ENCODE measurements around the gene NDUFB5. TPM values are rescaled to one million over a fixed set of nuclear protein-coding genes. Genes with fewer than 3 reads are reported as not detected.

Gene NDUFB5
- total and polyA plus RNA-seq, 10 of the 15 experiments (the other 5 are each of a cell fraction or from before 2014, with no cell fraction given), result 82.0 to 320 (median 126) TPM

DNA sequence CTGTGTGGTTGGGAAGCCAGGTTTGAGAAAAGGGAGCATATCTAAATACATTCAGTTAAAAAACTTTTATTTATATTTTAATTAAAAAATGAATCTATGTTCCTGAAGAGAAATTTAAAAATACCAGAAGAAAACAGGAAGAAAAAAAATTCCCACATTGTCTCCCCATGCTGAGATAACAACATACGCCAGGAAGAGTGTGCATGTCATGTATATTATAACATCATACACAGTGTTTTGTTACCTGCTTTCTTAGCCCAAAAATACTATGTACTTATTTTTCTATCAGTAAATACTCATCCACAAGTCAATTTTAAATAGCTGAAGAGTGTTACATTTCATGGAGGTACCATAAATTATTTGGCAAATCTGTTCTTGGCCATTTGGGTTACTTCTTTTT, 66.7 kb downstream of the NDUFB5 start (continued):
- TF ChIP-seq, protein P1, sequence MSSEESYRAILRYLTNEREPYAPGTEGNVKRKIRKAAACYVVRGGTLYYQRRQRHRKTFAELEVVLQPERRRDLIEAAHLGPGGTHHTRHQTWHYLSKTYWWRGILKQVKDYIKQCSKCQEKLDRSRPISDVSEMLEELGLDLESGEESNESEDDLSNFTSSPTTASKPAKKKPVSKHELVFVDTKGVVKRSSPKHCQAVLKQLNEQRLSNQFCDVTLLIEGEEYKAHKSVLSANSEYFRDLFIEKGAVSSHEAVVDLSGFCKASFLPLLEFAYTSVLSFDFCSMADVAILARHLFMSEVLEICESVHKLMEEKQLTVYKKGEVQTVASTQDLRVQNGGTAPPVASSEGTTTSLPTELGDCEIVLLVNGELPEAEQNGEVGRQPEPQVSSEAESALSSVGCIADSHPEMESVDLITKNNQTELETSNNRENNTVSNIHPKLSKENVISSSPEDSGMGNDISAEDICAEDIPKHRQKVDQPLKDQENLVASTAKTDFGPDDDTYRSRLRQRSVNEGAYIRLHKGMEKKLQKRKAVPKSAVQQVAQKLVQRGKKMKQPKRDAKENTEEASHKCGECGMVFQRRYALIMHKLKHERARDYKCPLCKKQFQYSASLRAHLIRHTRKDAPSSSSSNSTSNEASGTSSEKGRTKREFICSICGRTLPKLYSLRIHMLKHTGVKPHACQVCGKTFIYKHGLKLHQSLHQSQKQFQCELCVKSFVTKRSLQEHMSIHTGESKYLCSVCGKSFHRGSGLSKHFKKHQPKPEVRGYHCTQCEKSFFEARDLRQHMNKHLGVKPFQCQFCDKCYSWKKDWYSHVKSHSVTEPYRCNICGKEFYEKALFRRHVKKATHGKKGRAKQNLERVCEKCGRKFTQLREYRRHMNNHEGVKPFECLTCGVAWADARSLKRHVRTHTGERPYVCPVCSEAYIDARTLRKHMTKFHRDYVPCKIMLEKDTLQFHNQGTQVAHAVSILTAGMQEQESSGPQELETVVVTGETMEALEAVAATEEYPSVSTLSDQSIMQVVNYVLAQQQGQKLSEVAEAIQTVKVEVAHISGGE (CRISPR knock-in tag; IDR thresholded peaks at IDR 0.05), result no peak

DNA sequence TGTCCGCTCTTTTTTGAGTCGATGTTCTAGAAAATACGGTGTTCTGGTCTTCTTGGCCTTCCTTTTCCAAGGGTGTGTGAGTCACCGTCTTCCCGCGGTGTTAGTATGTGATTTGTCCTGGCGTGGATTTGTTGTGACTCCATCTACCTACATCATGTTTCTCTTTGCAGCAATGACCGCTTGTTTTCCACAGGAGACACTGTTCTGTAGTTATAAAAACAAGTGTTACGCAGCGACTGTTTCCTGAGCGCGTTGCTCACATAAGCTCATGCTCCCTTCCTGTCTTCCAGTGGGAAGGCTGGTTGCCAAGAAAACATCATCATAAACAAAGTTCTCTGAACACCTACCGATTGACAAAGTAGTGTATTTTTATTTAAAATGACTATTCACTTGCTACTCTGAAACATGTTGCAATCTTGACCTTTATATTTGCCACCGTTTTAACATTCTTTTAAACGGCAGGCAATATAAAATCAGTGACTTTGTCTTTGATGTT, 67.2 kb downstream of the NDUFB5 start:
- ATAC-seq (no peak), DNase-seq (ENCODE audit: low read depth, low spot score) (no peak), FAIRE-seq (no peak)
- Histone ChIP-seq H3K9me3 (replicated peaks; ENCODE audit: control insufficient read depth, insufficient read depth, low read length) (no peaks in the 10 kb centered on the region), H3K36me3 (ENCODE audit: control insufficient read depth in 2 of 2, insufficient read depth in 2 of 2, low read length in 1 of 2) (no peaks in the 10 kb centered on the region; a peak in 1 of 4 replicates), H2AFZ (ENCODE audit: control insufficient read depth, low read depth, low read length) (no peak overlapping the region), H3K27me3 (replicated peaks in 1 of 2; ENCODE audit: control insufficient read depth in 2 of 2, insufficient read depth in 2 of 2, low read length in 1 of 2) (no peaks in the 10 kb centered on the region), H4K20me1 (ENCODE audit: control insufficient read depth, insufficient read depth) (no peaks in the 10 kb centered on the region), H3K4me2 (ENCODE audit: control insufficient read depth, insufficient read depth) (no peak overlapping the region), H3K9ac (ENCODE audit: control insufficient read depth, insufficient read depth, low read length) (no peak overlapping the region), H3K4me1 (ENCODE audit: control insufficient read depth, insufficient read depth, low read length) (no peaks in the 10 kb centered on the region), H3K27ac (ENCODE audit: control insufficient read depth, insufficient read depth) (no peak overlapping the region), H3K4me3 (no peak overlapping the region), H3K79me2 (ENCODE audit: control insufficient read depth, insufficient read depth, low read length) (peaks cover 1% of the 10 kb centered on the region)
- in situ Hi-C loops (cut with MboI), result no loop called here
- ChIA-PET CTCF (interaction anchor here (0.9 to 1.6 kb wide), 2 partner anchors 22 to 23 kb away, joined by 3 to 4 read pairs; no protein-coding TSS in a partner anchor), RAD21 (ENCODE audit: unreplicated experiment) (no interaction called here), POLR2A (no interaction called here), SMC1A (ENCODE audit: uncharacterized antibody, unreplicated experiment) (interaction anchor here (1.3 to 1.6 kb wide), 2 partner anchors 9 to 13 kb away, joined by 4 to 5 read pairs; no protein-coding TSS in a partner anchor)
- BruUV-seq (replicated peaks), result no TSS peak
- 97% methylated on average over 15 of the region's 15 CpGs for WGBS (ENCODE audit: insufficient coverage, insufficient replicate concordance, low lambda C conversion rate, missing lambda C conversion rate)
- intact Hi-C loops (cut with micrococcal nuclease; ENCODE audit: unreplicated experiment), result no loop called here
- TF ChIP-seq NRF1 (conservative IDR thresholded peaks at IDR 0.05; ENCODE audit: low read depth, low read length), result no peak
- TF ChIP-seq FOS (IDR thresholded peaks at IDR 0.05; ENCODE audit: borderline replicate concordance, extremely low read depth, insufficient read length), result no peak
- TF ChIP-seq MTA3 (IDR thresholded peaks at IDR 0.05; ENCODE audit: borderline replicate concordance, low read length), result no peak
- TF ChIP-seq, protein P2, sequence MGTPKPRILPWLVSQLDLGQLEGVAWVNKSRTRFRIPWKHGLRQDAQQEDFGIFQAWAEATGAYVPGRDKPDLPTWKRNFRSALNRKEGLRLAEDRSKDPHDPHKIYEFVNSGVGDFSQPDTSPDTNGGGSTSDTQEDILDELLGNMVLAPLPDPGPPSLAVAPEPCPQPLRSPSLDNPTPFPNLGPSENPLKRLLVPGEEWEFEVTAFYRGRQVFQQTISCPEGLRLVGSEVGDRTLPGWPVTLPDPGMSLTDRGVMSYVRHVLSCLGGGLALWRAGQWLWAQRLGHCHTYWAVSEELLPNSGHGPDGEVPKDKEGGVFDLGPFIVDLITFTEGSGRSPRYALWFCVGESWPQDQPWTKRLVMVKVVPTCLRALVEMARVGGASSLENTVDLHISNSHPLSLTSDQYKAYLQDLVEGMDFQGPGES (IDR thresholded peaks at IDR 0.05), result no peak
- TF ChIP-seq, protein P3, sequence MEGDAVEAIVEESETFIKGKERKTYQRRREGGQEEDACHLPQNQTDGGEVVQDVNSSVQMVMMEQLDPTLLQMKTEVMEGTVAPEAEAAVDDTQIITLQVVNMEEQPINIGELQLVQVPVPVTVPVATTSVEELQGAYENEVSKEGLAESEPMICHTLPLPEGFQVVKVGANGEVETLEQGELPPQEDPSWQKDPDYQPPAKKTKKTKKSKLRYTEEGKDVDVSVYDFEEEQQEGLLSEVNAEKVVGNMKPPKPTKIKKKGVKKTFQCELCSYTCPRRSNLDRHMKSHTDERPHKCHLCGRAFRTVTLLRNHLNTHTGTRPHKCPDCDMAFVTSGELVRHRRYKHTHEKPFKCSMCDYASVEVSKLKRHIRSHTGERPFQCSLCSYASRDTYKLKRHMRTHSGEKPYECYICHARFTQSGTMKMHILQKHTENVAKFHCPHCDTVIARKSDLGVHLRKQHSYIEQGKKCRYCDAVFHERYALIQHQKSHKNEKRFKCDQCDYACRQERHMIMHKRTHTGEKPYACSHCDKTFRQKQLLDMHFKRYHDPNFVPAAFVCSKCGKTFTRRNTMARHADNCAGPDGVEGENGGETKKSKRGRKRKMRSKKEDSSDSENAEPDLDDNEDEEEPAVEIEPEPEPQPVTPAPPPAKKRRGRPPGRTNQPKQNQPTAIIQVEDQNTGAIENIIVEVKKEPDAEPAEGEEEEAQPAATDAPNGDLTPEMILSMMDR (IDR thresholded peaks at IDR 0.05 in 2 of 3, conservative IDR thresholded peaks at IDR 0.05 in 1 of 3; ENCODE audit: control insufficient read depth in 2 of 3, extremely low read depth in 1 of 3, insufficient read depth in 1 of 3, low read depth in 3 of 3, low read length in 3 of 3), result no peak
- no peak for TF ChIP-seq NFYB (IDR thresholded peaks at IDR 0.05; ENCODE audit: insufficient read depth, low read depth, low read length)
- no peak for TF ChIP-seq STAT3 (IDR thresholded peaks at IDR 0.05; ENCODE audit: low read depth, low read length)
- no peak for TF ChIP-seq TCF12 (IDR thresholded peaks at IDR 0.05; ENCODE audit: low read depth, low read length)
- no peak for TF ChIP-seq SUPT20H (IDR thresholded peaks at IDR 0.05; ENCODE audit: borderline replicate concordance, control insufficient read depth, low read depth, low read length)
- TF ChIP-seq, protein P4, sequence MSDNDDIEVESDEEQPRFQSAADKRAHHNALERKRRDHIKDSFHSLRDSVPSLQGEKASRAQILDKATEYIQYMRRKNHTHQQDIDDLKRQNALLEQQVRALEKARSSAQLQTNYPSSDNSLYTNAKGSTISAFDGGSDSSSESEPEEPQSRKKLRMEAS (IDR thresholded peaks at IDR 0.05; ENCODE audit: low read depth, low read length), result no peak
- no peak for TF ChIP-seq ZNF622 (IDR thresholded peaks at IDR 0.05)
